Right lobe of liver (tissue), 6 donors: Measurements from ENCODE around the gene ENTPD8. TPM values are rescaled to one million over a fixed set of nuclear protein-coding genes. Genes with fewer than 3 reads are reported as not detected.

Source experiments
- ATAC-seq, 4 donors: fragments of 200-7000 bp; cut with Tn5 transposase; one replicate each; pipeline ENCODE4 v1.9.1; 2020; ENCODE audit warnings: mild to moderate bottlenecking in 4 of 4, moderate library complexity in 4 of 4
- DNase-seq, 3 donors: peaks; one replicate each; pipeline ENCODE4 v3.0.0-alpha.2; 2020
- H3K27ac ChIP-seq, 3 donors: fragments of 200-600 bp; one replicate each; pipeline ENCODE4 v1.8.0; 2022
- H3K27me3 ChIP-seq, 2 donors: fragments of 200-600 bp; one replicate each; pipeline ENCODE4 v1.8.0; 2022
- H3K36me3 ChIP-seq, 4 donors: fragments of 200-600 bp; sonication (generic) in 1 of 4; one replicate each; pipeline versions ENCODE4 v1.5.1 to v1.8.0; 2017 to 2022; ENCODE audit warnings: control low read depth in 1 of 4
- H3K4me1 ChIP-seq, 4 donors: fragments of 200-600 bp; sonication (generic) in 1 of 4; one replicate each; pipeline versions ENCODE4 v1.5.1 to v1.8.0; 2017 to 2022; ENCODE audit warnings: control low read depth in 1 of 4
- H3K4me3 ChIP-seq, 3 donors: fragments of 200-600 bp; one replicate each; pipeline ENCODE4 v1.8.0; 2022
- H3K9me3 ChIP-seq, 4 donors: fragments of 200-600 bp; sonication (generic) in 1 of 4; one replicate each; pipeline versions ENCODE4 v1.5.1 to v1.8.0; 2017 to 2022; ENCODE audit warnings: control low read depth in 1 of 4
- CTCF ChIP-seq, 4 donors: fragments of 200-600 bp in 3 of 4; fragments of 450-650 bp in 1 of 4; IDR thresholded peaks; one replicate each; pipeline versions ENCODE4 v1.5.1 to v1.8.0; 2016 to 2022; ENCODE audit warnings: antibody characterized with exemption in 4 of 4, mild to moderate bottlenecking in 2 of 4
- POLR2A ChIP-seq: fragments of 450-650 bp; IDR thresholded peaks from one replicate; pipeline ENCODE4 v1.6.1; 2017; ENCODE audit warnings: antibody characterized with exemption, mild to moderate bottlenecking
- WGBS: methylation state at CpG from one replicate; pipeline ENCODE4 v1.1.6; 2018; ENCODE audit warnings: low coverage, low lambda C conversion rate; ENCODE audit not compliant: insufficient coverage; ENCODE audit errors: missing lambda C conversion rate; 5-methylcytosine and 5-hydroxymethylcytosine counted together
- intact Hi-C, 2 donors: fragments of 100-400 bp; cut with DNase I; formaldehyde crosslinking; loops; one replicate each; pipeline versions ENCODE4 v1.11.2 to v1.14.1; 2022
- total RNA-seq, 6 experiments: library from RNA; depleted of rRNA in 2 of 6; stranded (reverse); fragments of >200 nt in 2 of 6; fragmentation: NEBNext Ultra II Directional in 3 of 6; extraction: Animal tissue kit (Norgen Biotek cat#: 25700) in 3 of 6; gene quantifications; one replicate each; pipeline versions ENCODE4 v1.1.0 to v1.2.4, GENCODE V29; 2016 to 2023
- donor health status: DM: no; HTN: yes; CAD: no.
- donor health status: DM: no; HTN: no; CAD: no.
- donor health status: DM: no; HTN: no; CAD: no.
- donor health status: DM: no; HTN: yes; CAD: no.
- donor health status: DM: no; HTN: yes; CAD: no.

The ENTPD8 gene
- total RNA-seq, 6 experiments from 2014 or later = 3.3 to 11.5 (median 7.5) TPM

- no peak for ATAC-seq
- TF ChIP-seq POLR2A (no peak), CTCF (IDR thresholded peaks at IDR 0.05) (no peak)
- intact Hi-C loops = loop anchor here (5.0 to 10.0 kb wide), 2 partner anchors 105 to 112 kb away; partner anchors contain the start of gene NRARP (in 1 of the 2)
- H3K27ac ChIP-seq = no peak overlapping the region
- H3K4me3 ChIP-seq = no peak overlapping the region
- no peak for DNase-seq
- H3K27me3 ChIP-seq = no peaks in the 10 kb centered on the region
- no peaks in the 10 kb centered on the region for H3K9me3 ChIP-seq
- no peaks in the 10 kb centered on the region for H3K36me3 ChIP-seq
- H3K4me1 ChIP-seq = peaks cover 0 to 12% (median 5%) of the 10 kb centered on the region in 4 donors
- 96% methylated on average over 6 of the region's 11 CpGs for WGBS
Measured at GRCh38 chr9:137409515-137409914, 31.6 kb downstream of the ENTPD8 start.

- DNase-seq = no peak
Measured at GRCh38 chr9:137408651-137409405, 32.3 kb downstream of the ENTPD8 start.

GRCh38 chr9:137407590-137408300 lies 33.4 kb downstream of the ENTPD8 start:
- Histone ChIP-seq H3K27ac (no peak overlapping the region), H3K27me3 (no peaks in the 10 kb centered on the region), H3K4me1 (peaks cover 0 to 12% (median 5%) of the 10 kb centered on the region in 4 donors), H3K9me3 (no peaks in the 10 kb centered on the region), H3K4me3 (no peak overlapping the region), H3K36me3 (no peaks in the 10 kb centered on the region)
- TF ChIP-seq CTCF (IDR thresholded peaks at IDR 0.05) = no peak
- no peak for TF ChIP-seq POLR2A
- DNase-seq (no peak), ATAC-seq (peak in 1 of 4 donors; percentile 5)
- intact Hi-C loops = loop anchor here (5.0 to 10.0 kb wide), 2 partner anchors 103 to 110 kb away; partner anchors contain the start of gene NRARP (in 1 of the 2)
- WGBS = 44% methylated on average over 19 of the region's 31 CpGs

More at GRCh38 chr9:137408651-137409405, 32.3 kb downstream of the ENTPD8 start:
- ATAC-seq = no peak
- no peaks in the 10 kb centered on the region for H3K36me3 ChIP-seq
- no peak overlapping the region for H3K4me3 ChIP-seq
- 81% methylated on average over 8 of the region's 24 CpGs for WGBS
- intact Hi-C loops = loop anchor here (5.0 to 10.0 kb wide), 2 partner anchors 104 to 112 kb away; partner anchors contain the start of gene NRARP (in 1 of the 2)
- H3K27me3 ChIP-seq = no peaks in the 10 kb centered on the region
- peaks cover 0 to 12% (median 5%) of the 10 kb centered on the region in 4 donors for H3K4me1 ChIP-seq
- no peak overlapping the region for H3K27ac ChIP-seq
- H3K9me3 ChIP-seq = no peaks in the 10 kb centered on the region
- no peak for TF ChIP-seq POLR2A
- no peak for TF ChIP-seq CTCF (IDR thresholded peaks at IDR 0.05)

- Histone ChIP-seq H3K4me1 (peaks cover 0 to 12% (median 5%) of the 10 kb centered on the region in 4 donors), H3K27ac (no peak overlapping the region), H3K9me3 (no peaks in the 10 kb centered on the region), H3K4me3 (peak overlapping the region; percentile 25 to 48 (median 31)), H3K36me3 (no peaks in the 10 kb centered on the region), H3K27me3 (no peaks in the 10 kb centered on the region)
- WGBS = 0% methylated on average over 11 of the region's 63 CpGs
- ATAC-seq = peak; percentile 86 to 94 (median 90)
- TF ChIP-seq POLR2A (no peak), CTCF (IDR thresholded peaks at IDR 0.05) (peak; percentile 75 to 86 (median 83))
- intact Hi-C loops = loop anchor here (5.0 to 10.0 kb wide), 2 partner anchors 102 to 110 kb away; partner anchors contain the start of gene NRARP (in 1 of the 2)
- DNase-seq = peak; percentile 65 to 78 (median 69)
Measured at GRCh38 chr9:137406876-137407589, 34.1 kb downstream of the ENTPD8 start.
